AG10803 (cell line): ENCODE measurements around the gene VTA1.
"Not testable (repeated sequence)": the region's sequence is repeated elsewhere in the genome, so short reads cannot be mapped to it uniquely, and the experiment has no call there.

Experiments
- DNase-seq: peaks from one replicate; pipeline ENCODE4 v3.0.0; 2010; ENCODE audit warnings: low read depth
- H3K4me3 ChIP-seq: 2 replicates; pipeline ENCODE4 v1.5.1; 2011; ENCODE audit warnings: mild to moderate bottlenecking, low read length, control low read depth
- CTCF ChIP-seq: conservative IDR thresholded peaks from 2 replicates; pipeline ENCODE4 v1.5.1; 2011; ENCODE audit warnings: mild to moderate bottlenecking, low read length, control low read depth, inconsistent platforms

VTA1 gene, protein sequence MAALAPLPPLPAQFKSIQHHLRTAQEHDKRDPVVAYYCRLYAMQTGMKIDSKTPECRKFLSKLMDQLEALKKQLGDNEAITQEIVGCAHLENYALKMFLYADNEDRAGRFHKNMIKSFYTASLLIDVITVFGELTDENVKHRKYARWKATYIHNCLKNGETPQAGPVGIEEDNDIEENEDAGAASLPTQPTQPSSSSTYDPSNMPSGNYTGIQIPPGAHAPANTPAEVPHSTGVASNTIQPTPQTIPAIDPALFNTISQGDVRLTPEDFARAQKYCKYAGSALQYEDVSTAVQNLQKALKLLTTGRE

DNA sequence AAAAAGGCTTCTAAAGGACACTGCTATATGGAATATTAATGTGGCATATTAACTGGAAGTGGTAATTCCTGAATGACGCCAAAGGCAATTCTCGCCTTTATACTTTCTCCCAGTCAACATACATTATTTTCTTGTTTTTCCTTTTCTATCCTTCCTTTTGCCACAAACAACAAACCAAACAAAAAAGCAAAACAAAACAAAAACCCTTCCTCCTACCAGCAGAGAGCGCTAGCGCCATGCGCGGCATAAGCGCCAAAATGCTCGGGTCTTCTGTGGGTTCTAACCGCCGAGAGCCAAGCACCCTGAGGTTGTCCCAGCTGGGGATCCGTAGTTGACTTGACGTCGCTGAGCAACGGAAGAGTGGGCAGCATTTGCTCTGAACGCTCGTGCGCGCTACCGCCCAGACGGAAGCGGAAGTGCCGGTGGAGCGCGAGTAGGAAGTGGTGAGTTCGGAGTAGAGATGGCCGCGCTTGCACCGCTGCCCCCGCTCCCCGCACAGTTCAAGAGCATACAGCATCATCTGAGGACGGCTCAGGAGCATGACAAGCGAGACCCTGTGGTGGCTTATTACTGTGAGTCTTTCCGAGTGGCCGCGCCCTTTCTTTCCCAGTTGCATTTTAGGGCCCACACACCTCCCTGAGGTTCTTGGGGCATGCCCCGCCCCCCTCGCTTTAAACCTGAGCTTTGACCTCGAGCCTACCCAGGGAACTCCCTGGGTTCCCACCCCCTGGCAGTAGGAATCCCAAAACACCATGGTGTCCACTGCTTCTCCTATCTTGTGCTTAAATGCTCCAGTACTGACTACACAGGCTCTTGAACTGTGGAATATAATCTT is at the start of gene VTA1, which contains the start of gene NMBR:
Gene VTA1 (plus strand): TSS at position 436 of the 835 bp plus-strand sequence. CDS start 25 bp downstream, at position 461.
Gene NMBR (minus strand): TSS at position 295 of the 835 bp plus-strand sequence. CDS start 58,464 bp downstream, outside the sequence.
- TF ChIP-seq CTCF, result peak; percentile 93
- peak; percentile 100 for DNase-seq
- H3K4me3 ChIP-seq, result peak within 1 kb of the TSS; percentile 86

DNA sequence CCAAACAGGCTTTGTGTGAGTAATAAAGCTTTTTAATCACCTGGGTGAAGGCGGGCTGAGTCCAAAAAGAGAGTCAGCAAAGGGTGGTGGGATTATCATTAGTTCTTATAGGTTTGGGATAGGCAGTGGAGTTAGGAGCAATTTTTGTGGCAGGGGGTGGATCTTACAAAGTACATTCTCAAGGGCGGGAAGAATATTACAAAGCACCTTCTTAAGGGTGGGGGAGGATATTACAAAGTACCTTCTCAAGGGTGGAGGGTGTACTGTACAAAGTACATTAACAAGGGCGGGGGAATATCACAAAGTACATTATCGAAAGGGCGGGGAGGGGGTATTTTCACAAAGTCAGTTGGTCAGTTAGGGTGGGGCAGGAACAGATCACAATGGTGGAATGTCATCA is 42.2 kb upstream of the VTA1 start:
- DNase-seq, H3K4me3 ChIP-seq: not testable (repeated sequence)

- not testable (repeated sequence) for DNase-seq
Observed at GRCh38 chr6:142110820-142111219, 36.2 kb upstream of the VTA1 start.

DNA sequence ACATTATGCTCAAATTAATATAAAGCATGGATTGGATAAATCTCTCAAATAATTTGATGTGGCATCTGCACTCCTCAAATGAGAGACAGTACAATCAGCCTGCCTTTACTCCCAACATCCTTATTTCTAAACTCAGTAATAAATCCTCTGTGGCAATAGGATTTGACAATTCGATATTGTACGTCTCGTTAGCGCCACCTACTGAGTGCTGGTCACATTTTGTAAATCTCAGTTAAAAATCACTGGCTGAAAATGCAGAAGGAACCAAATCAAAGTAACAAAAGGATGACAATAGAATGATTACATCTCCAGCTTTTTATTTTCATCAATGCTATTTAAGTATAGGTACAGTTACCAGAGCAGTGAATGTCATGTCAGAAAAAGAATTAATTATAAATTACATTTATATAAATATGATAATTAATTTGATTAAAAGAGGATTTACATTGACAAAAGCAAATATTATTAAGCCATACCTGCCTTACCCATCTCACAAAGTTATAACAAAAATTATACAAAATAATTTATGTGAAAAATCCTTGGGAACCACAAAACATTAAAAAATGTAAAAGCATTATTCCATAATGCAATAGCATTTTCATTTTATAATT is 34.5 kb upstream of the VTA1 start:
- DNase-seq, result peak; percentile 75
- H3K4me3 ChIP-seq, result no peak overlapping the region
- TF ChIP-seq CTCF, result peak; percentile 94

More at GRCh38 chr6:142110820-142111219, 36.2 kb upstream of the VTA1 start:
- H3K4me3 ChIP-seq, result not testable (repeated sequence)

GRCh38 chr6:142117366-142117765 is 29.7 kb upstream of the VTA1 start:
- DNase-seq, result no peak
- no peak for TF ChIP-seq CTCF
- H3K4me3 ChIP-seq, result no peak overlapping the region

GRCh38 chr6:142118328-142118727 is 28.7 kb upstream of the VTA1 start:
- H3K4me3 ChIP-seq, result no peak overlapping the region
- no peak for TF ChIP-seq CTCF
- DNase-seq, result no peak

- peak; percentile 3 for DNase-seq
Observed at GRCh38 chr6:142118925-142119324, 28.1 kb upstream of the VTA1 start.

More at GRCh38 chr6:142118925-142119324, 28.1 kb upstream of the VTA1 start:
- no peak for TF ChIP-seq CTCF
- H3K4me3 ChIP-seq, result no peak overlapping the region
